Measurements from ENCODE around the gene LRRC9. TPM values are rescaled to one million over a fixed set of nuclear protein-coding genes. Genes with fewer than 3 reads are reported as not detected.
A peak's percentile ranks its signal among the peaks of the same experiment; 100 is the strongest.

LRRC9 gene
- total RNA-seq (2021): 0.39 and 0.77 TPM in 2 replicates
- long read RNA-seq, partial matches to known transcripts: 2 of 11 reads
- long read RNA-seq, other reads (novel, unspliced or antisense): 9 of 11 reads

DNA sequence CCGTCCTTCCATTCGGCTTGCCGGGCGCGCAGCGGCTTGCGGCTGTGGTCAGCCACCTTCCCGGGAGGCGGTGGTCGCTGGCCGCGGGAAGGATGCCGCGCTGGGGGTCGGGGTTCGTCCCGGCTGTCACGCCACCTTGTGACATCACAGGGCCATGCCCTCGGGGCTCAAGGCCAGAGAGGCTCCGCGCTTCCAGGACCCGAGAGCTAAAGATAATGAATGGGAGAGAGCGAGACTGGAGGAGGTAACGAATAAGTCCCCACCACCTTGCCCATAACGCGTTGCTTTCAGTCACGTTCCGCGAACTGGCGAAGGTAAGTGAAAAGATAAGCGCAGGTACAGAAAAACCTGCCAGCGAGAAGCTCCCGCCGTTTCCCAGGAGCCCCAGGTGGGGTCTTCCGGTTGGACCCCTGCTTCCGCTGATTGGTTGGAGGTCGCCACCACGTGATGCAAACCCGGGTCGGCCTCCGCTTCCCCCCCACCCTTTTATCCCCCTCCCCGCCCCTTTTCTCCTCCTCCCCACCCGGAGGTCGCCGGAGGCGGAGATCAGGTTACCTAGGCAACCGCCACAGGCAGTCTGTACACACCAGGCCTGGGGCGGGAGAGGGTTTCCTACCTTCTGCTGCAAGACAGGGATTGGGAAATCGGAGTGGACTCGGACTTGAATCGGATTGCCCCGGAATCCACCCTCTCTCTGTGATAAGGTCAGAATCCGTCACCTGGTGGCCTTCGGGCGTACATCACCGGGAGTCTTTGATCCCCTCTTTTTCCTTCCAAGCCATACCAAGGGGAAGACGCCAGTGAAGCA lies at the start of gene LRRC9:
TSS of gene LRRC9 (plus strand) at position 575 of the 808 bp plus-strand sequence.
- Histone ChIP-seq H2BK12ac (ENCODE audit: insufficient read length, low read depth, low read length) (peak within 1 kb of the TSS; percentile 87), H2BK20ac (ENCODE audit: low read depth, low read length, poor library complexity, severe bottlenecking) (no peak within 1 kb of the TSS), H4K20me1 (ENCODE audit: control insufficient read depth, insufficient read depth, insufficient read length) (no peaks in the 10 kb centered on the region), H2BK120ac (ENCODE audit: low read depth, low read length, poor library complexity, severe bottlenecking) (peak within 1 kb of the TSS; percentile 84), H3K9ac (ENCODE audit: extremely low read depth, insufficient read length, low read length) (peak within 1 kb of the TSS; percentile 64), H3K79me1 (ENCODE audit: insufficient read depth, low read depth, low read length, poor library complexity, severe bottlenecking) (no peaks in the 10 kb centered on the region), H3K9me3 (ENCODE audit: control insufficient read depth, low read depth, low read length) (no peaks in the 10 kb centered on the region), H4K91ac (ENCODE audit: insufficient read length, low read depth, low read length) (no peak within 1 kb of the TSS), H2BK5ac (ENCODE audit: insufficient read length, low read length) (peak within 1 kb of the TSS; percentile 32), H3K23me2 (ENCODE audit: insufficient read length, low read depth, low read length, poor library complexity, severe bottlenecking) (peaks cover 8% of the 10 kb centered on the region), H3K4ac (ENCODE audit: low read depth, low read length) (no peak within 1 kb of the TSS; the same call in 1 of the 2 replicates), H3K14ac (ENCODE audit: insufficient read depth, low read length) (peak within 1 kb of the TSS; percentile 80), H3K27me3 (ENCODE audit: insufficient read depth, low read length) (no peaks in the 10 kb centered on the region), H3K18ac (ENCODE audit: insufficient read length, low read depth, low read length) (peak within 1 kb of the TSS; percentile 92), H4K8ac (replicated peaks; ENCODE audit: insufficient read length, low read depth, low read length) (no peak within 1 kb of the TSS), H3K79me2 (ENCODE audit: insufficient read depth, low read length) (no peaks in the 10 kb centered on the region), H3T11ph (ENCODE audit: low read length) (peak within 1 kb of the TSS; percentile 13), H3K23ac (ENCODE audit: insufficient read length, low read depth, low read length) (no peak within 1 kb of the TSS), H2BK15ac (ENCODE audit: low read depth, low read length) (no peak within 1 kb of the TSS), H3K56ac (ENCODE audit: insufficient read length, low read depth, low read length) (no peak within 1 kb of the TSS), H3K4me1 (ENCODE audit: insufficient read depth, low read length) (no peaks in the 10 kb centered on the region), H3K27ac (ENCODE audit: insufficient read length, low read depth, low read length) (peak within 1 kb of the TSS; percentile 89), H2AK5ac (ENCODE audit: insufficient read length, low read length) (no peak within 1 kb of the TSS), H3K4me2 (ENCODE audit: insufficient read depth, insufficient read length, low read length) (peak within 1 kb of the TSS; percentile 92), H2AFZ (ENCODE audit: low read length) (peak within 1 kb of the TSS; percentile 41), H4K5ac (ENCODE audit: insufficient read length, low read depth, low read length) (peak within 1 kb of the TSS; percentile 49)
- H3K27ac Mint-ChIP-seq: peak within 1 kb of the TSS; percentile 86 to 99 (median 99)
- peaks cover 2% of the 10 kb centered on the region for H3K27me3 Mint-ChIP-seq (ENCODE audit: low read depth)
- DNase-seq: peak; percentile 98
- peaks cover 11 to 14% of the 10 kb centered on the region in 2 experiments for H3K4me1 Mint-ChIP-seq
- H3K36me3 Mint-ChIP-seq (ENCODE audit: insufficient read depth in 1 of 3, low read depth in 3 of 3): peaks cover 4 to 17% (median 5%) of the 10 kb centered on the region in 3 experiments; a peak in 6 of 7 replicates
- peak within 1 kb of the TSS; percentile 81 to 88 for H3K4me3 Mint-ChIP-seq
- peaks cover 0 to 2% of the 10 kb centered on the region in 2 experiments; a peak in 1 of 5 replicates for H3K9me3 Mint-ChIP-seq
- TF ChIP-seq, protein P1, sequence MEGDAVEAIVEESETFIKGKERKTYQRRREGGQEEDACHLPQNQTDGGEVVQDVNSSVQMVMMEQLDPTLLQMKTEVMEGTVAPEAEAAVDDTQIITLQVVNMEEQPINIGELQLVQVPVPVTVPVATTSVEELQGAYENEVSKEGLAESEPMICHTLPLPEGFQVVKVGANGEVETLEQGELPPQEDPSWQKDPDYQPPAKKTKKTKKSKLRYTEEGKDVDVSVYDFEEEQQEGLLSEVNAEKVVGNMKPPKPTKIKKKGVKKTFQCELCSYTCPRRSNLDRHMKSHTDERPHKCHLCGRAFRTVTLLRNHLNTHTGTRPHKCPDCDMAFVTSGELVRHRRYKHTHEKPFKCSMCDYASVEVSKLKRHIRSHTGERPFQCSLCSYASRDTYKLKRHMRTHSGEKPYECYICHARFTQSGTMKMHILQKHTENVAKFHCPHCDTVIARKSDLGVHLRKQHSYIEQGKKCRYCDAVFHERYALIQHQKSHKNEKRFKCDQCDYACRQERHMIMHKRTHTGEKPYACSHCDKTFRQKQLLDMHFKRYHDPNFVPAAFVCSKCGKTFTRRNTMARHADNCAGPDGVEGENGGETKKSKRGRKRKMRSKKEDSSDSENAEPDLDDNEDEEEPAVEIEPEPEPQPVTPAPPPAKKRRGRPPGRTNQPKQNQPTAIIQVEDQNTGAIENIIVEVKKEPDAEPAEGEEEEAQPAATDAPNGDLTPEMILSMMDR (conservative IDR thresholded peaks at IDR 0.05): peak; percentile 19; the same call in 1 of the 3 replicates
- no CpG with 5 or more reads among the region's 57 CpGs for WGBS (ENCODE audit: extremely low coverage, insufficient read length, low lambda C conversion rate)
